CMK (cell line): Measurements from ENCODE around the gene KIF11.
"Not testable (repeated sequence)": the region's sequence is repeated elsewhere in the genome, so short reads cannot be mapped to it uniquely, and the experiment has no call there.

ENCODE experiments used
- DNase-seq: peaks from one replicate; pipeline ENCODE4 v3.0.0-alpha.2; 2010; ENCODE audit warnings: low read depth

Gene KIF11

GRCh38 chr10:92592761-92593618 is at the start of gene KIF11:
TSS of gene KIF11 (plus strand) at chr10:92593130. CDS start at chr10:92593376, 246 bp downstream.
- peak; percentile 92 for DNase-seq

- no peak for DNase-seq
Observed at GRCh38 chr10:92544296-92544695, 48.6 kb upstream of the KIF11 start.

- no peak for DNase-seq
Observed at GRCh38 chr10:92545556-92545955, 47.4 kb upstream of the KIF11 start.

- no peak for DNase-seq
Observed at GRCh38 chr10:92547676-92548075, 45.3 kb upstream of the KIF11 start.

- no peak for DNase-seq
Observed at GRCh38 chr10:92550924-92551323, 42.0 kb upstream of the KIF11 start.

GRCh38 chr10:92552310-92552709 is 40.6 kb upstream of the KIF11 start:
- no peak for DNase-seq

- no peak for DNase-seq
Observed at GRCh38 chr10:92553959-92554358, 39.0 kb upstream of the KIF11 start.

- DNase-seq: no peak
Observed at GRCh38 chr10:92559046-92559445, 33.9 kb upstream of the KIF11 start.

GRCh38 chr10:92562424-92562823 is 30.5 kb upstream of the KIF11 start:
- no peak for DNase-seq

- no peak for DNase-seq
Observed at GRCh38 chr10:92567952-92568600, 24.9 kb upstream of the KIF11 start.

- DNase-seq: no peak
Observed at GRCh38 chr10:92569071-92569470, 23.9 kb upstream of the KIF11 start.

- DNase-seq: not testable (repeated sequence)
Observed at GRCh38 chr10:92569663-92570062, 23.3 kb upstream of the KIF11 start.

- no peak for DNase-seq
Observed at GRCh38 chr10:92571649-92572048, 21.3 kb upstream of the KIF11 start.

GRCh38 chr10:92572362-92573090 is 20.4 kb upstream of the KIF11 start:
- DNase-seq: no peak

GRCh38 chr10:92573091-92573797 is 19.7 kb upstream of the KIF11 start:
- DNase-seq: no peak

GRCh38 chr10:92573798-92574547 is 19.0 kb upstream of the KIF11 start, which contains the start of gene IDE:
TSS of gene IDE (minus strand) at chr10:92574093. CDS start at chr10:92574019, 74 bp downstream.
- peak; percentile 86 for DNase-seq

- DNase-seq: no peak
Observed at GRCh38 chr10:92574548-92575261, 18.2 kb upstream of the KIF11 start.

- DNase-seq: no peak
Observed at GRCh38 chr10:92575961-92576360, 17.0 kb upstream of the KIF11 start.

- DNase-seq: not testable (repeated sequence)
Observed at GRCh38 chr10:92582347-92582746, 10.6 kb upstream of the KIF11 start.
